HG02884 (cell line): Measurements from ENCODE around the gene TCERG1L.
"Not testable (repeated sequence)": the region's sequence is repeated elsewhere in the genome, so short reads cannot be mapped to it uniquely, and the experiment has no call there.

Source experiments
- ATAC-seq: cut with Tn5 transposase; IDR thresholded peaks from one replicate; pipeline ENCODE4 v1.9.1; 2021; ENCODE audit warnings: mild to moderate bottlenecking, moderate library complexity; ENCODE audit not compliant: unreplicated experiment

The TCERG1L gene

GRCh38 chr10:131195558-131196159 is 115.9 kb downstream of the TCERG1L start:
- no peak for ATAC-seq

GRCh38 chr10:131195116-131195515 is 116.4 kb downstream of the TCERG1L start:
- ATAC-seq, result no peak

DNA sequence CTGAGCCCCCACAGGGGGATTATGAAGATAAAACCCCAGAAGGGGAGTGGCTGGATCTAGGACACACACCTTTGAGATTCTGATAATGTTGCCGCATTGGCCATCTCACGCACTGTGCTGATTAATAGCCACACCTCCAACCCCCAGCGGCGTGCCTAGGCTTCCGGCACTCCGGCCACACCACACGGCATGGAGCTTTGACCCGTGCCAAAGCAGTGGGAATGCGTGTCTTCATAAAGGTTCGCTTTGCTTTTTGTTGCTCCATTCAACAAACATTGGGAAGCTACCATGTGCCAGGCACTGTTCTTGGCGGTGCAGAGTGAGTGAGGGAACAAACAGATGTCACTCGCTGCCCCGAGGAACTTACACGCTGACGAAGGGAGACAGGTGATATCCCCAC is 117.6 kb downstream of the TCERG1L start:
- ATAC-seq, result no peak

GRCh38 chr10:131188494-131188893 is 123.0 kb downstream of the TCERG1L start:
- ATAC-seq, result no peak

DNA sequence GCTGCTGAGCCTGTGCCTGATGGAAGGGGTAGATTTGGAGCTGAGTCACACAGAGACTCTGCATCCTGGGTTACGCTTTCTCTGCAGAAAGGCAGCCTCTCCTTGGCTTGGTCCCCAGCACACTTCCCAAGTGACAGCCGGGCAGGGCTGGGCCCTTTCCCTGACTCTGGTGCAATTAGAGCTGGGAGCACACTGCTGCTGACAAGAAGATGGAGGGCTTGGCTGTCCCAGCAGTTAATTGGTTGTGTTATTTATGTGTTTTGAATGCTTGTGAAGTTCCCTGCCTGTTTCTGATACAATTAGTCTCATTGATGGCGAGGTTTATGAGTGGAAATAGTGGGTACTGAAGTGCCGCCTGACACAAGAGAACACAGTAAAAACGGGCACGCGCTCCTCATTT is 123.6 kb downstream of the TCERG1L start:
- ATAC-seq, result no peak

GRCh38 chr10:131187274-131187673 is 124.2 kb downstream of the TCERG1L start:
- no peak for ATAC-seq

DNA sequence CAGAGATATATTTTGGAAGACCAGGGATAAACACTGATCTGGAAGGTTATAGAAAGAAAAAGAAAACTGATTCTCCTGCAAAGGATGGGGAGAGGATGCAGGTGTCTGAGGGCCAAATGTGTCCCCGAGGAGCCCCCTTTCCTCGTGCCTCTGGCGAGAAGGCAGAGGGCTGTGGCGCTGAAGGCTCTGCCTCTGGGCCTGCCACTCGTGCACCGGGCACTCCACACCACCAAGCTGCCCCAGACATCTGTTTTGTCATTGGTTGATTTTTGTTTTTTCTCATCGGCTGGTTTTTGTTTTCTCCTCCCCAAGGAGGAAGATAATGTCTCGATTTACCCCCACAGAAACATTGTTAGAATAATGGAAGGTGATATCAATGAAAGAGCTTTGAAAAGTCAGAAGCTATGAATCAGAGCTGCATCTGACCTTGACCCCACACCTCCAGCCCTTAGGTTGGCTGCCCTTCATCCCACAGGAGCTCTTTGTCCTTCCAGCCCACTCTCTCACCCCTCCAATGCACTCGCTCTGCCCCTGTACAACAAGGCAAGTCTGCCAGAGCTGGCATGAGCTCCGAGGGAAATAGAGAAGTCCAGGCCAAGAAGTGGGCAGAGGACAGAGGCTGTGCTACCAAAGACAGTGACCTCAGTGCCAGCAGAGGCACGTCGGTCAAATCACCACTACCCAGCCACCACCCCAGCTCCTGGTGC is 124.8 kb downstream of the TCERG1L start:
- ATAC-seq, result no peak

- no peak for ATAC-seq
These were observed 127.0 kb downstream of the TCERG1L start for GRCh38 chr10:131184503-131184902.

DNA sequence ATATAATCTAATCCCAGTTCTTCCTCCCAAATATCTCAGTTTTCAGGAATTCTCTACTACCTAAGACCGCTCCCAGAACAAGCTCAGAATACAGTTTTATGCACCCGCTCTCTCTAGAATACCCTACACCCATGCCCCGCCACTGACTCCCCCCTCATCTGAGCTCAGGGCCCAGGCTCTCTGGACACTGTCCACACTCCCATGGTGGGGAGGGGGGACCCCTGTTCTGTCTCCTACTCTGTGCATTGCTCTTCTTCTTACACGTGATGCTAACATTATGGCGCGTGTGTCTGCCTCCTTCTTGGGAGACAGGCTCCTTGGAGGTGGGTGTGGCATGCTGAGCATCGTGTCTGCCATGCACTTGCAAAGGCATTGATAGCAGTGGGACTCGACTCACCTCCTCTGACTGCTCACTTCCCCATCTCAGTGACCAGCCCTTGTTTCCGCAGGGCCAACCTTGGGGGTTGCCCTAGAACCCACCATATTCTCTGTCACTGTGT is 127.9 kb downstream of the TCERG1L start:
- no peak for ATAC-seq

- ATAC-seq, result no peak
These were observed 130.1 kb downstream of the TCERG1L start for GRCh38 chr10:131181456-131181855.

GRCh38 chr10:131180740-131181415 is 130.6 kb downstream of the TCERG1L start:
- ATAC-seq, result no peak

- ATAC-seq, result no peak
These were observed 131.4 kb downstream of the TCERG1L start for GRCh38 chr10:131180086-131180485.

- no peak for ATAC-seq
These were observed 132.2 kb downstream of the TCERG1L start for GRCh38 chr10:131179361-131179760.

DNA sequence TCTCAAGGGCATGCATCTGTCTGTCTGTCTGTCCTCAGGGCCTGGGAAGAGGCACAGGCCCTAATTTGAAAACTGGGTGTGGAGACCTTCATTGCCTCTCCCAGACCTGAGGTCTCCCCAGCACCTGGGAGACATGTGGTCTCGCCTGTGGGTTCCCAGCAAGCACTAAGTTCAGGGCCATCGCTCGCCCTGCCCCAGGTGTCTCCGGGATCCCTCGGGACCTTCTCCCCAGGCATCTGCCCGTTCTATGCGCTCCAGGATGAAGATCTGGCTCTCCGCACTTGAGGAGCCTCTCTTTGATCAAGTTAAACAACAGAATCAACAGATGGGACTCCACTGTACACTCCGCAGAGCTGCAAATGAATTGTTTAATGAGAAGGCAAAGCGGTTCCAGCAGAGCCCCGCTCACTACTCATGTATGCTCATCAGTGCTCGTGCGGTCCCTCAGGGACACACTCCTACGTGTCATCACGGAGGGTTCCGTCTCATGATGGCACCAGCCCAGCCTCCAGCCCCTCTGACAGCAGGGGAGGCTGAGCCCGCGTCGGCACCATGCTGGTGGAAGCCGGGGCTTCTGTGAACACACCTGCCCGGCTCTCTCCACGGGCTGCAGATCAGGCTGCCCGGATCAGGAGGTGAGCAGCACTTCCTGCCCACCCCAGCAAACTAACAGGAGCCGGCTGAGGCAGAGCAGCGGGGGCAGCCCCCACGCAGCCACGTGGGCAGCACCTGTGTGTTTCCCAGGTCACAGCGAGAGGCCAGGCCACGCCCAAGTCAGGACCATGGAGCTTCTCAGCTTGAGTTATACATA is 132.8 kb downstream of the TCERG1L start:
- ATAC-seq, result no peak

DNA sequence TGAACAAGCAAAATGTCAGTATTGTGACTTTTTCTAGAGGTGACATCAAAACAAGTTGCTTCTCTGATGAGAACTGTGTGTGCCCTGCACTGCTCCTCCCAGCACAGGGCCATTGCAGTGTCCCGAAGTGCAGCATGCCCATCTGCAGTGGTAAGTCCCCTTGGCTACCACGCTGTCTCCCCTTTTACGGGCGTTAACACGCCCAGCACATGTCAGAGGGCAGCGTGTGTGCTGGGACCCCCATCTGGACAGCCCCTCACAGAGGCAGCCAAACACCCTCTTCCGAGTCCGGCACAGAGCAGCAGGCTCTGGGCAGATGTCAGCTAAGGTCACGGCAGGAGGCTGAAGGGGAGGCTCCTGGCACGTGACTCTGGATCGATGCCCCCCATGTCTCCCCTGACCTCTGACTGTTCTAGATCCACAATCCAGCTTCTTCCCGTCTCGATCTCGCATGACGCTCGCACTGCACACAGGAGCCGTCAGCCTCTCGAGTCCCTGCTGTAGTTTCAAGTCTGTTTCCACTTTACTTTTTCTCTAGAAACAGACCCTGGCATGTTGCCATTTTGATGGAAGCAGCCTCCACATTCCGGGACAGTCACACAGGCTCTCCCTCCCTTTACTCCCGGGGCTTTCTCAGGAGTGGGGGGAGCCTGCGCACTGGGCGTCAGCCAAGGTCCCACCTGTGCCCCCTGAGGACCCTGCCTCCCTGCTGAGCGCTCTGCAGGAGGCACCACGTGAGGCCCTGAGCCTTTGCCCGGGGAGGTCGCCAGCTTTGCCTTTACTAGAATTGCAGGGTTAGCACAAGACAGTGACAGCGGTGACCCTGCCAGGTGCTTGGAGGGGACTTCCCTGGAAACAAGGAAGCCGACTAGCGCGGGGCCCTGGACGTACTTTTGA is 133.8 kb downstream of the TCERG1L start:
- no peak for ATAC-seq

- no peak for ATAC-seq
These were observed 134.6 kb downstream of the TCERG1L start for GRCh38 chr10:131176907-131177306.

DNA sequence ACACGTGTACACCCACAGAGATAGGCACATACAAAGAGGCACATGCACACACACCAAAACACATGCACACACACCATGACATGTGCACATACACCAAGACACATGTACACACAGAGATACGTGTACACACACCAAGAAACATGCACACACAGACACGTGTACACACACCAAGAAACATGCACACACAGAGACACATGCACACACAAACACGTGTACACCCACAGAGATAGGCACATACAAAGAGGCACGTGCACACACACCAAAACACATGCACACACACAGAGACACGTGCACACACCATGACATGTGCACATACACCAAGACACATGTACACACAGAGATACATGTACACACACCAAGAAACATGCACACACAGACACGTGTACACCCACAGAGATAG is 135.2 kb downstream of the TCERG1L start:
- ATAC-seq, result not testable (repeated sequence)

- ATAC-seq, result no peak
These were observed 135.6 kb downstream of the TCERG1L start for GRCh38 chr10:131175891-131176290.

DNA sequence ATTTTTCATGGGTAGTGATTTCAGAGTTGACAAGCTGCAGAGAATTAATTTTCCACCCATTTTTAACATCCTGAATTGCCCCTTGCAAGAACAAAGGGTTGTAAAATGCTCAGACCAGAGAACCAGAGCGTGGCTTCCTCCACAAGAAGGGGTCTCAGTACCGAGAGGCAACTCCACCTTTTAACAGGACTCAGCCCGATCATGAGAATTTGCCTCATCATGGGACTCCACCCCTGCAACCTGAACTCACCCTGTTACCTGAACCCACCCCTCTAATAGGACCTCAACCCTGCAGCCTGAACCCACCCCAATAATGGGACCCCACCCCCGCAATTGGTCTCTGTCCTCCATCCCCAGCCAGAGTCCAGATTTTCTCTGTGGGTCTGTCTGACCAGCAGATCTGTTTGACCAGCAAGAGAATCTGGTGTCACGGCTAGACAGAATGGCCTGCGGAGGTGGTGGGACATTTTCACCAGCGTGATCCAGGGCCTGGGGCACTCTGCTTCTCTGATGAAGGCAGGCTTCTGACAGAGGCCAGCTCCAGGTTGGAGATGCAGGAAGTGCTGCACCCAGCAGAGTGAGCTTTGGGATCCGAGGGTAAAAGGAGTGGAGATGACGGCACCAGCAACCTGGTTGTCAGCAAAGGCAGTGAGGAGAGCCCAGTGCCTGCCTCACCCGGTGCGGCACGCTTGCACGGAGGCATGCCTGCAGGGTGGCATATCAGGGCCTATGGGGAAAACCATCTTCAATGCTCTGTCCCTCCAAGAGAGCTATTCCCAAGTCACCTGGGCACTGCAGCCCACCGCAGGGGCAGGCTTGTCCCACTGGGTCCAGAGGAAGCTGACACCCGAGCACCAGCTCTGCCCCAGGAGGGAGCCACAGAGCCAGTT is 136.6 kb downstream of the TCERG1L start:
- ATAC-seq, result no peak
